GM20431 (cell line): Measurements from ENCODE around the gene MS4A18.

ENCODE experiments used
- in situ Hi-C: fragments of 300-500 bp; cut with MseI, MboI; formaldehyde crosslinking; loops from one replicate; pipeline ENCODE4 v1.15.0; 2020; ENCODE audit warnings: low sequenced_read_pairs; ENCODE audit not compliant: unreplicated experiment

Gene MS4A18

GRCh38 chr11:60763692-60764369 is 39.3 kb downstream of the MS4A18 start:
- in situ Hi-C loops, result no loop called here

DNA sequence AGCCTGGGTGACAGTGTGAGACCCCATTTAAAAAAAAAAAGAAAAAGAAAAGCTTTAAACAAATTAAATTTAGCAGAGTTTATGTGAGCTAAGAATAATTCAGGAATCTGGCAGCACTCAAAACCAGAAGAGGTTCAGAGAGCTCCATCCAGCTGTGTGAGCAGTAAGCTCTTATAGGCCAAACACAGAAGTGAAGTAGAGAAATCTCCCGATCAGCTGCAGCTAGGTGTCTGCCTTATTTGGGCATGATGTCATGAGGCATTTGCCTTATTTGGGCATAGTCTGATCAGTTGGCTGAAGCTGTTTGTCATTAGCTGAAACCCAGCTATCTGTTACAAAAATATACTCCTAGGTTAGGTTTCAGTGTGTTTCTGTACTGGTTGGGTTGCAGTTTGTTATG is 40.4 kb downstream of the MS4A18 start:
- in situ Hi-C loops, result no loop called here

GRCh38 chr11:60765355-60765754 is 40.8 kb downstream of the MS4A18 start:
- in situ Hi-C loops, result no loop called here

DNA sequence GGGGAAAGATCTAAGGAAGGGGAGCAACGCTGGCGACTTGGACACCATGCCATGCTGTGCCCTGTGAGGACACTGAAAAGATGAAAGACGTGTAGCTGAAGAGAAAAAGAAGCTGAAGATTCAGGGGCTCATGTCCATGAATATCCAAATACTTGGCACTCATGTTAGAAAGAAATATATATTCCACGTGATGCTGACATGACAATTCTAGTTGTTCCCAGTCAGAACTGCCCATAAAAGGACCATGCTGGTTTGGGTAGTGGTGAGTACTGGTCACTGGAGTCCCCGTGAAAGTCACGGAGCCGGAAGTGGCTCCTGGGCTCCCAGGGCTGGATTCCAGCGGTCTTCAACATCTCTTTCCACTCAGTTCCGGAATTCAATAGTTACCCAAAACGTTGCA is 42.0 kb downstream of the MS4A18 start:
- in situ Hi-C loops, result no loop called here

- in situ Hi-C loops, result no loop called here
Measured at GRCh38 chr11:60767388-60767811, 42.9 kb downstream of the MS4A18 start.

GRCh38 chr11:60768202-60768601 is 43.7 kb downstream of the MS4A18 start:
- in situ Hi-C loops, result no loop called here

DNA sequence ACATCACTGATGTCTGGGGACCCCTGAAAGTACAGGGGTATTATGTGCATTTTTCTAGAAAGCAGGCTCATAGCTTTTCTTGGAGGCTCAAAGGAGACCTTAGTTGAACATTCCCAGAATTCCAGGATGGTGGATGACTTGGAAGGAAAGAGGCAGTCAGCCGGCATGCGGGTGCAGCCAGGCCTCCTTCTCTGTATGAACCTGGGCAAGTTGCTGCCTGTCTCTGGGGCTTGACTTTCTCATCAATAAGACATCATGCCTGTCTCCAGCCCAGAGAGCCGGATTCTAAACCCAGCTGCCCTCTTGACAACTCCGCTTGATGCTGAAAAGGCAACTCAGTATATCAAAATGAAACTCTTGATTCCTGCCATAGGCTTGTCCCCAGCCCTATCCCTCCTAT is 44.8 kb downstream of the MS4A18 start:
- in situ Hi-C loops, result no loop called here

DNA sequence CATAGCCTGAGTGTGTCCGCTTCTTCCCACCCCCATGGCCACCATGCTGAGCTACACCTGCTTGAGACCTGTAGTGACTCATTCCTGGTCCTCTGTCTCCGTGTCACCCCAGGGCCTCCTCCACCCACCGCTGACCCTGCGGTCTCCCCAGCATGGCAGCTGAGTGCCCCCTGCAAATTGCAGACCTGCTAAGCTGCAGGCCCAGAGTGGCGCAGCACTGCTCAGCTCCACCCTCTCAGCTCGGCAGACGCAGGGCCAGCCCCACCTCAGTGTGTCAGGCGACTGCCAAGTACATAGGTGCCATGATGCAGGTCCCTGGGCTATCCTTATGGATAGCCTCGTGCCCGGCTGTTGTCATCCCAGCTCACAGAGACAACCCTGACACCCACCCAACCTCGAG is 45.3 kb downstream of the MS4A18 start:
- in situ Hi-C loops, result no loop called here

DNA sequence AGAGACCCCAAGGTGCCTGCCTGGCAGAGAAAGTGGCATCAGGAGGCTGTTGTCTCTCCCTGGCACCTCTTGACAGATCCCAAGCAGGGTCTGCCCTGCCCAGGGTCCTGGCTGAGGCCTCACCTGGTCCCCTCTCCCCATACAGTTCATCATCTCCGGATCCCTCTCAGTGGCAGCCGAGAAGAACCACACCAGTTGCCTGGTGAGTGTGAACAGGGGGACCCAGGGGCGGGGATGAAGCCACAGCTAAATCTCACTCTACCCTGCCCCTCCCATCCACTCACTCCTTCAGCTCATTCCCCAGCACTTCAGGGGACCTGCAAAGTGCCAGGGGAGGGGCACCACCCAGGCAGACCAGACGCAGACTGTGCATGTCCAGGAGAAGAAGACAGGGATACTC is 46.6 kb downstream of the MS4A18 start:
- in situ Hi-C loops, result no loop called here

- in situ Hi-C loops, result no loop called here
Measured at GRCh38 chr11:60771879-60772525, 47.5 kb downstream of the MS4A18 start.

DNA sequence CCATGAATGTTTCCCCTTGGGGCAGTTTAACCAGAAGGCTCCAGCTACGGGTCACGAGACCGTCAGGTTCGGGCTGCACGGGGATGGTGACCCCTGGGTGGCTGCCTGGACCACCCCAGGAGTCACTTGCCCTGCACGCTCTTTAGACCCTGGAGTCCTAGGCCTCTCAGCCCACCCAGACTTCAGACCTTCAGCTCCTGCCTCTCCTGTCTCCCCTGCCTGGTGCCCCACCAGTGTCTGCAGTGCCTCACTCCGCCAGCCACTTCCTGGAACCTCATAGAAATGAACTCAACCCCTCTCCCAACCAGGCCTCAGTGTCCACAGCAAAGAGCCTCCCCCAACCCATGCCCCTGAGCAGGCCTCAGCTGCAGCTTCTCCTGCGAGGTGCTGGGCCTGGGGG is 48.1 kb downstream of the MS4A18 start:
- in situ Hi-C loops, result no loop called here

DNA sequence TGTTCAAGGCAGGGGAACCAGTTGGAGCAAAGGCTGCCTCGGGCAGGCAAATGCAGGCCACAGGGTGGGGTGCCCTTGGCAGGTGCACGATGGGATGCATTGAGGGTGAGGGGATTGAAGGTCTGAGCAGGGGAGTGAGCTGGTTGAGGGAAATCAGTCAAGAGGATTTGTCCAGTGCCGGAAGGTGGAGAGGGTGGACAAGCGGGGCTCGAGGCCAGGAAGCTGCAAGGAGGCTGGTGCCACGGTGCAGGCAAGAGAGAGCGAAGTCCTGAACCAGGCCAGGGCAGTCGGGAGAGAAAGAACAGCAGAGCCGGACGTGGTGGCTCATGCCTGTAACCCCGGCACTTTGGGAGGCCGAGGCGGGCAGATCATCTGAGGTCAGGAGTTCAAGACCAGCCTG is 50.2 kb downstream of the MS4A18 start:
- in situ Hi-C loops, result no loop called here

DNA sequence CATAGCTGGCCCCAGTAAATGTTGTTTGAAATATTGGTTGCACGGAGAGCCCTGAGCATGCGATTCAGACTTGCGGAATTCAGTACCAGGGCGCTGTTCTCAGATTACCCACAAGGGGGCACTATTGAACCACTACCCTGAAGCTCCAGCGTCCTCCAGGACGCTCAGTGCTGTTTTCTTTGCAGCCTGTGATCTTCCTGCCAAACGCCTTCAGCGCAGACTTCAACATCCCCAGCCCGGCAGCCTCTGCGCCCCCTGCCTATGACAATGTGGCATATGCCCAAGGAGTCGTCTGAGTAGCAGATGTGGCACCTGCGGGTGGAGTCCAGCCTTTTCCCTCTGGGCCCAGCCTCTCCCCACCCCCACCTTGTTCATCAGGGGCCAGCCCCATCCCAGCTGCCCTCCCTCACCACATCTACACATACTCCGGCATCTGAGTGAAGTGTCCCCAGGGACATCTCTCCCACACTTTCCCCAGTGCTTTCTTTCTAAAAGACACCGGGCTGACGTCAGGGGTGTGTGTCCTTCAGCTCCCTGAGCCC is 51.0 kb downstream of the MS4A18 start:
- in situ Hi-C loops, result no loop called here

DNA sequence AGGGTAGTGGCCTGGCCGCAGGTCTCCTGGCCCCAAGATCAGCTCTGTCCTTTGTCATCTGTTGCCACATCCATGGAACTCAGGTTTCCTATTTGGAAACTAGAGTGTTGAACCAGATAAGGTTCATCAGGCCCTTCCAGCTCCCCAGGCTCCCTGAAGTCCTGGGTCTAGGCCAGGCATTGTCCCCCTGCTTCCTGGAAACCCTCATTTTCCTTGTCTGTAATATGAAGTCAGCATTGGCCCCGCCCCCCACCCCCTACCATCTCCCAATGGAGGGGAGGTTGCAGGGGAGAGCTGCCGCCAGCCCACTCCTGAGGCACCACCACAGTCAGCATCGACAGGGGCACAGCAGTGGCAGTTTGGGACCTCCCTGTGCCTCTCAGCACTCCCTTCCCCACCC is 51.6 kb downstream of the MS4A18 start:
- in situ Hi-C loops, result no loop called here

DNA sequence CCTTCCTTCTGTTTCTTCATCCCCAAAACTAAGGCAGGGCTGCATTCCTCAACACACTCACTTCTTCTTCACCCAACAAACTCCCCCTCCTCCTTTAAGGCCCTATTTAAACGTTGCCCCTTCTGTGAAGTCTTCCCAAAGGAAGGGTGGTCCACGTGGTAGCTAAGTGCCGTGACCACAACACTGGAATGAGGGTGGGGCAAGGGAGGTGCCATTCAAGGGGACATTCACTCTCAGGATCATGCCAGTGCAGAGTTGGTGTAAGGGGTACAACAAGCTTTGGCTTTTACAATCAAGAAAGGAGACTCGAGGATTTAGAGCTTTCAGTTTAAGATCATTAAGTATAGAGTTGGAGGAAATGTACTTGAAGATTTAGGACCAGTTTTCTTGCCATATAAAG is 52.6 kb downstream of the MS4A18 start:
- in situ Hi-C loops, result no loop called here

DNA sequence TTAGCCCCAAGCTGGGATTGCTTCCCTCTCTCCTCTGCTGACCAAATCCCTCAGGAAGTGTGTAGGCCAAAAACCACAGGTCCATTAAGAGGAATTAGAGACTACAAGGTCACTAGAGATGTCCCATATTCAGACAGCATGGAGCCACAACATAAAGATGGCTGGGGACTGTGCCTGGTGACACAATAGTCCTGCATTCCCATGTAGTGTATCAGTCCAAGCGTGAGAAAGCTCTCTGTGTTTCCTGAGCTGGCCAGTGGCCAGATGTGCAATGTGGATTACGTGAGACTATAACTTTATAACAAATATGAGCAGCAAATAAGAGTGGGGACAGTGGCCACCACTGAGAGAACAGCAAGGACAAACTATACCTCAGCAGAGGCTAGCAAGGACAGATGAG is 53.1 kb downstream of the MS4A18 start:
- in situ Hi-C loops, result no loop called here

- in situ Hi-C loops, result no loop called here
Measured at GRCh38 chr11:60780065-60780464, 55.5 kb downstream of the MS4A18 start.

DNA sequence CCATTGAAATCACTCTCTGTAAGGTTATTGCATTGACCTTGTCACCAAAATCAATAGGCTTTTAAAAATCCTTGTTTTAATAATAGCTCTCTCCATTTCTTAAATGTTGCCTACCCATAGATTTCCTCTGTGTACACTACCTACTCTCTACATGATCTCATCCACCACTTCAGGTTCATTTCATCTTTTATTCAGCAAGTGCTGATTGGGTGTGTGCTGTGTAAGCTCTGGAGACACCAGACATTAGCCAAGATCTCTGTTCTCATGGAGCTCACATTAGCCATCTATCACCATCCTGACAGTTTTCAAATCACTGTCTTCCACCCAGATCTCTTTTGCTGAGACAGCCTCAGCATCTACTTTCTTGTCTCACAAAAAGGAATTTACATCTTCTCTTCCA is 56.3 kb downstream of the MS4A18 start:
- in situ Hi-C loops, result no loop called here

DNA sequence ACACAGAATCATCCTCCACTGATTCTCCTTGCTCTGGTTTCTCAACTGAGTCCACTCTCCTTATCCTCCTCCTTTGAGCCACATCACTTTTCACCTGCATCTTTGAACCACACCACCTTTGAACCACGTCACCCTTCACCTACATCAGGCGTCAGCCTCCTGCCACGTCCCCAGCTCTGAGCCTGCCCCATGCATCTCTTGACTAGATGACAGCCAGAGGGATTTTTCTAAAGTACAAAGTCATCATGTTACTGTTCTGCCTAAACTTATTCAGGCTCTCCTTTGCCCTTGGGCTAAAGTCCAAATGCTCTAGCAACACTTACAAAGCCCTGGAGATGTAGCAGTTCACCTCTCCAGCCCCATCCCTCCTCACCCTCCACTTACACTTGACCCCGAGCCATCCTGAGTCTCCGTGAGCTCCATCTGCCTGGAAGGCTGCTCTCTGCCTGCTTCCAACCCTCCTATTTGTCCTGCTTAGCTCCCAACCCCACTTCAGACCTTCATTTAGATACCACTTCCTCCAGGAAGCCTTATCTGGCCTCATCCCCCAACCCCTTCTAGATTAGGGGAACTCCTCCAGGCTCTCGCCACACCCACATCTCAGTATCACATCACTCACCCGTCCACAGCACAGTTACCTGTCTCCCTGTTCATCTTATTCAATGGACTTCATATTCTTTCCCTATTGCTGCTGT is 56.9 kb downstream of the MS4A18 start:
- in situ Hi-C loops, result no loop called here

DNA sequence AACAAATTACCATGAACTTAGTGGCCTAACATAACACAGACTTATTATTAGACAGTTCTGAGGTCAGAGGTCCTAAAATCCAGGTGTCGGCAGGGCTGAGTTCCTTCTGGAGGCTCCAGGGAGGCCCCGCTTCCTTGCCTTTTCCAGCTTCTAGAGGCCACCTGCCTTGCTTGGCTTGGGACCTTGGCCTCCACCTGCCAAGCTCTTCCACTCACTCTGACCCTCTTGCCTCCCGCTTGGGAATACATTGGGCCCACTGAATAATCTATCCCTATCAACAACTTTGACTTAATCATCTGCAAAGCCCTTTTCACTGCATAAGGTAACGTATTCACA is 57.4 kb downstream of the MS4A18 start:
- in situ Hi-C loops, result no loop called here

DNA sequence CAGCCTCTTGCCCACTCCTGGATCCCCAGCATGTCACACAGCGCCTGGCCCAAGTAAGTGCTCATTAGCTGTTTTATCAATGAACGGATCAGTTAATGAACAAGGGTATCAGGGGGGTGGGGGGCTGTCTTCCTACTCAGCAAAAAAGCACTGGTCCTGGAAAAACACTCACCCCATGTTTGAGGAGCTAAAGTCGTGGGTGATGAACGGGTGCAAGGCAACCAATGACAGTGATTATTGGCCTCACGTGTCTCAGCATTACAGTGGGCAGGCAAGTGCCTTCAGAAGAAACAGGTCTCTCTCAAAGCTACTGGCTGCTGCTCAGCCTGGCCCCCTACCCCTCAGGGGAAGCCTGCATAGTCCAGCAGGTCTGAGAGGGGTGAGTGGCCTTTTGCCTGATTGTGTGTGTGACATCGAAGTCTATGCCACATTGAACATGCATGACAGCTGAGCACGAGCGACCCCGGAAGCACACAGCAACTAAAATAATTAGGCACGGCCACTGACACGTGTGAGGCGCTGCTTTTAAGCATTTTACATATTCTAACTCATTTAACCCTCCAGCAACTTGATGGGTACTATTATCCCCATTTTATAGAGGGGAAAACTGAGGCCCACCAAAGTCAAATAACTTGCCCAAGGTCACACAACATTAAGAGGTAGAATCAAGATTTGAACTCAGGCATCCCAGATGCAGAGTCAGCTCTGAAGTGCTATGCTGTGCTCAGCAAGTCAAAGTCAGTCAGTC is 58.0 kb downstream of the MS4A18 start:
- in situ Hi-C loops, result no loop called here
